ENCODE results near the gene CSTPP1.
A peak's percentile ranks its signal among the peaks of the same experiment; 100 is the strongest.

CSTPP1 gene

DNA sequence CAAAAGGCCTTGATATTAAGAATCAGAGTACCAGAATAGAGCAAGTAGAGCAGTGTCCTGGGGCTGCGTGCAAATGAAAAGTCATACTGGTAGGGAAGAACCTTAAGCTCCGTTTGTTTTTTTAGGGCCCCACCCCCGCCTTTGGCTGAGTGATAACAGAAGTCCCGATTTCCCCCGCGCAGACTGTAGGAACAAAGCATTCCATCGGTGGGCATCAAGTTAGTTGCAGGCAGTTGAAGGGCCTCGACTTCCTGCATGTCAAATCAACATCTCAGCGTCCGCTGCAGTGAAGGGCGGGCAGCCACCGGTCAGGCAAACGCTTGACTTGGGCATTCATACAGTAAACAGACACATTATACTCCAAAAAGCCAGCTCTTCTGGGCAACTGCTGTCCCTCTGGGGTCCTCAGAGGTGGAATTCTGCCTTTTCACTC is 29.9 kb upstream of the CSTPP1 start:
- Histone ChIP-seq H3K4me1 (ENCODE audit: insufficient read depth, poor library complexity, severe bottlenecking) (no peaks in the 10 kb centered on the region), H3K9me3 (ENCODE audit: severe bottlenecking) (no peaks in the 10 kb centered on the region), H3K4me3 (ENCODE audit: severe bottlenecking) (no peak overlapping the region), H3K27me3 (ENCODE audit: insufficient read depth, poor library complexity, severe bottlenecking) (no peaks in the 10 kb centered on the region), H3K36me3 (ENCODE audit: low read depth) (no peaks in the 10 kb centered on the region), H3K27ac (ENCODE audit: poor library complexity, severe bottlenecking) (no peak overlapping the region)
- DNase-seq (ENCODE audit: low spot score) (no peak), ATAC-seq (ENCODE audit: low read depth) (no peak)
- TF ChIP-seq, protein P1, sequence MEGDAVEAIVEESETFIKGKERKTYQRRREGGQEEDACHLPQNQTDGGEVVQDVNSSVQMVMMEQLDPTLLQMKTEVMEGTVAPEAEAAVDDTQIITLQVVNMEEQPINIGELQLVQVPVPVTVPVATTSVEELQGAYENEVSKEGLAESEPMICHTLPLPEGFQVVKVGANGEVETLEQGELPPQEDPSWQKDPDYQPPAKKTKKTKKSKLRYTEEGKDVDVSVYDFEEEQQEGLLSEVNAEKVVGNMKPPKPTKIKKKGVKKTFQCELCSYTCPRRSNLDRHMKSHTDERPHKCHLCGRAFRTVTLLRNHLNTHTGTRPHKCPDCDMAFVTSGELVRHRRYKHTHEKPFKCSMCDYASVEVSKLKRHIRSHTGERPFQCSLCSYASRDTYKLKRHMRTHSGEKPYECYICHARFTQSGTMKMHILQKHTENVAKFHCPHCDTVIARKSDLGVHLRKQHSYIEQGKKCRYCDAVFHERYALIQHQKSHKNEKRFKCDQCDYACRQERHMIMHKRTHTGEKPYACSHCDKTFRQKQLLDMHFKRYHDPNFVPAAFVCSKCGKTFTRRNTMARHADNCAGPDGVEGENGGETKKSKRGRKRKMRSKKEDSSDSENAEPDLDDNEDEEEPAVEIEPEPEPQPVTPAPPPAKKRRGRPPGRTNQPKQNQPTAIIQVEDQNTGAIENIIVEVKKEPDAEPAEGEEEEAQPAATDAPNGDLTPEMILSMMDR (IDR thresholded peaks at IDR 0.05; ENCODE audit: poor library complexity, severe bottlenecking): no peak

DNA sequence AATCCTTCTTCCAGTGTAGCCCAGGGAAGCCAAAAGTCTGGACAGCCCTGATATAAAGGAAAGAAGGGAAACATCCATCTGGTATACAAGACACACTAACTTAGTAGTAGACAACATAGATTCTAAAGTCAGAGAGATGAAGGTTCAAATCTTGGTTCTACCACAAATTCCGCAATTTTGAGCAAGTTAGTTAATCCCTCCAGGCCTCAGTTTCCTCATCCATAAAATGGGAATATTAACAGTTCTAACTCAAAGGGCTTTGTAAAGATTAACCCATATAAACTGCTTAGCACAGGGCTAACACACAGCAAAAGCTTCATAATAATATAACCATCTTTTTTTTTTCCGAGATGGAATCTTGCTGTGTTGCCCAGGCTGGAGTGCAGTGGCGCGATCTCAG is 29.0 kb upstream of the CSTPP1 start:
- DNase-seq (ENCODE audit: low spot score) (no peak), ATAC-seq (ENCODE audit: low read depth) (no peak)
- no peaks in the 10 kb centered on the region for H3K27me3 ChIP-seq (ENCODE audit: insufficient read depth, poor library complexity, severe bottlenecking)
- no peak overlapping the region for H3K4me3 ChIP-seq (ENCODE audit: severe bottlenecking)
- H3K27ac ChIP-seq (ENCODE audit: poor library complexity, severe bottlenecking): no peak overlapping the region
- peaks cover 8% of the 10 kb centered on the region for H3K4me1 ChIP-seq (ENCODE audit: insufficient read depth, poor library complexity, severe bottlenecking)
- TF ChIP-seq, protein P1 (IDR thresholded peaks at IDR 0.05; ENCODE audit: poor library complexity, severe bottlenecking): no peak
- no peaks in the 10 kb centered on the region for H3K9me3 ChIP-seq (ENCODE audit: severe bottlenecking)
- H3K36me3 ChIP-seq (ENCODE audit: low read depth): no peaks in the 10 kb centered on the region

DNA sequence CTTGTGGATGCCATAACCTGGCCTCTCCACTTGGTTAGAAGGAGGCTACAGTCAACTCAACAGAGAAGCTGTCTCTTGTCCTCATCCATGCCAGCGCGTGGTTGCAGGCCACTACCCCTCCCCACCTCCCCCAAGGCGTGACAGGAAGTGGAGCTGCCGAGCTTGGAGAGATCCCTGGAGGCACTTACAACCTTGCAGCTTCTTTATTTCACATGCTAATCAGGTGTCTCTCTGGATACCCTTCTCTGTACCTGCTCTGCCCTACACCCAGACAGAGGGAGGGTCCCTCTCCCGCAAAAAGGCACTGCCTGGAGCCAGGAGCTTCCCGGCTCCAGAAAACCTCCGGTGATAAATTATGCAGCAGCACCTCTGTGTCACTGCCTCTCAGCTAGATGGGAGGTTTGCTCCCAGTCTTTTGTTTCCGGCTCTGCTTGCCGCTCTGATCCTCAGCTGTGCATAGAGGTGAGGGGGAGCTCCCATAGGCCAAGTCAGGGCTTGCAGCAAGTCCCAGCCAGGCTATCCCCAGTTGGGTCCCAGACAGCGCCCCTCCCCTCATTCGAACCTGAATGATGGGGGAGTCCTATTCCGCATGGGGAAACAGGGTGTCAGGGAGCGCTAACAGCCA is 23.9 kb upstream of the CSTPP1 start:
- peak overlapping the region; percentile 1 for H3K27ac ChIP-seq (ENCODE audit: poor library complexity, severe bottlenecking)
- no peak overlapping the region for H3K4me3 ChIP-seq (ENCODE audit: severe bottlenecking)
- H3K36me3 ChIP-seq (ENCODE audit: low read depth): no peaks in the 10 kb centered on the region
- H3K9me3 ChIP-seq (ENCODE audit: severe bottlenecking): no peaks in the 10 kb centered on the region
- H3K4me1 ChIP-seq (ENCODE audit: insufficient read depth, poor library complexity, severe bottlenecking): peaks cover 22% of the 10 kb centered on the region
- DNase-seq (ENCODE audit: low spot score): no peak
- TF ChIP-seq, protein P1 (IDR thresholded peaks at IDR 0.05; ENCODE audit: poor library complexity, severe bottlenecking): no peak
- ATAC-seq (ENCODE audit: low read depth): peak; percentile 24; the same call in 2 of the 3 replicates
- H3K27me3 ChIP-seq (ENCODE audit: insufficient read depth, poor library complexity, severe bottlenecking): no peaks in the 10 kb centered on the region

DNA sequence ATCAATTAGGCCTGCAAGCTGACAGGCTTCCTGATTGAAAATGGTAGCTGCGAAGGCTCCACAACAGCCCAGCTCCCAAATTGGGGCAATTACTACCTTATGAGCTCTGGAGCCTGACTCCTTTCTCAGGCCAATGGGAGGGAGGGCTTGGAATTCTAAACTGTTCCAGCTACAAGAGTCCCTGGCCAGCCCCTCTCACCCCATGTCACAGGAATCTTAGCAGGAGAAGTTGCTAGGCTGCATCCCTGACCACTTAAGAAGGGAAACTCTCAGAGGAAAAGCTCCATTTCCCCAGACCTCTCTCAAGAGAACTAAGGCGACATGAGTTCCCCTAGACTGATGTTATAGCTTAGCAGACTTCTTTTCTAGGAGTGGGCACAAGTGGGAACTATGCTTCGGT is 23.1 kb upstream of the CSTPP1 start:
- ATAC-seq (ENCODE audit: low read depth) (no peak), DNase-seq (ENCODE audit: low spot score) (no peak)
- no peaks in the 10 kb centered on the region for H3K36me3 ChIP-seq (ENCODE audit: low read depth)
- H3K9me3 ChIP-seq (ENCODE audit: severe bottlenecking): no peaks in the 10 kb centered on the region
- H3K27me3 ChIP-seq (ENCODE audit: insufficient read depth, poor library complexity, severe bottlenecking): no peaks in the 10 kb centered on the region
- peaks cover 22% of the 10 kb centered on the region for H3K4me1 ChIP-seq (ENCODE audit: insufficient read depth, poor library complexity, severe bottlenecking)
- H3K4me3 ChIP-seq (ENCODE audit: severe bottlenecking): no peak overlapping the region
- TF ChIP-seq, protein P1 (IDR thresholded peaks at IDR 0.05; ENCODE audit: poor library complexity, severe bottlenecking): no peak
- no peak overlapping the region for H3K27ac ChIP-seq (ENCODE audit: poor library complexity, severe bottlenecking)

DNA sequence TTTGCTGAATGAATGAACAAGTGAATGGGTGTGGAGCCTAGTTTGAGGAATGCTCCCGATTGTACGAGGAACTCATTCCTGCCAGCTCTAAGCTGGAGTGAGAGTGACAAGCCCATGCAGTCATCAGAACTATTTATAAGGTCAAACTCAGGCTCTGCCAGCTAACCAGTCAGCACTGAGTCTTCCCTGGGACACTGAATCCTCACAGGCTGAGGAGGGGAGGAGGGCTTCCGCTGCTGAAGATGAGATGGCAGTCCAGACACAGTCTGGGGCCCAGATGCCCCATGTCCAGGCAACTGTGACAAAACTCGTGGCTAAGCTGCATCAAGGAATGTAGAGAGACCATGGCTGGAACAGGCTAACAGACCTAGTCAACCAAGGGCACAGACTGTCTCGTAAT is 22.2 kb upstream of the CSTPP1 start:
- ATAC-seq (ENCODE audit: low read depth) (peak; percentile 24; the same call in 2 of the 3 replicates), DNase-seq (ENCODE audit: low spot score) (no peak)
- Histone ChIP-seq H3K36me3 (ENCODE audit: low read depth) (no peaks in the 10 kb centered on the region), H3K27ac (ENCODE audit: poor library complexity, severe bottlenecking) (no peak overlapping the region), H3K4me1 (ENCODE audit: insufficient read depth, poor library complexity, severe bottlenecking) (peaks cover 22% of the 10 kb centered on the region), H3K9me3 (ENCODE audit: severe bottlenecking) (no peaks in the 10 kb centered on the region), H3K4me3 (ENCODE audit: severe bottlenecking) (no peak overlapping the region), H3K27me3 (ENCODE audit: insufficient read depth, poor library complexity, severe bottlenecking) (no peaks in the 10 kb centered on the region)
- TF ChIP-seq, protein P1 (IDR thresholded peaks at IDR 0.05; ENCODE audit: poor library complexity, severe bottlenecking): no peak

All from RWPE2 (cell line).